Testis (tissue), 2 donors: ENCODE results near the gene OPALIN.

ENCODE experiments used
- POLR2A ChIP-seq: fragments of 450-650 bp; IDR thresholded peaks from one replicate; pipeline ENCODE4 v1.6.1; 2017; ENCODE audit warnings: antibody characterized with exemption, mild to moderate bottlenecking, moderate library complexity
- TF ChIP-seq, protein P1 (sequence below), 3 experiments: fragments of 450-650 bp in 2 of 3; fragments of 200-600 bp in 1 of 3; sonication (generic) in 1 of 3; IDR thresholded peaks; one replicate each; pipeline ENCODE4 v1.5.1; 2016 to 2019; ENCODE audit warnings: antibody characterized with exemption in 3 of 3, mild to moderate bottlenecking in 2 of 3, moderate library complexity in 1 of 3

DNA sequence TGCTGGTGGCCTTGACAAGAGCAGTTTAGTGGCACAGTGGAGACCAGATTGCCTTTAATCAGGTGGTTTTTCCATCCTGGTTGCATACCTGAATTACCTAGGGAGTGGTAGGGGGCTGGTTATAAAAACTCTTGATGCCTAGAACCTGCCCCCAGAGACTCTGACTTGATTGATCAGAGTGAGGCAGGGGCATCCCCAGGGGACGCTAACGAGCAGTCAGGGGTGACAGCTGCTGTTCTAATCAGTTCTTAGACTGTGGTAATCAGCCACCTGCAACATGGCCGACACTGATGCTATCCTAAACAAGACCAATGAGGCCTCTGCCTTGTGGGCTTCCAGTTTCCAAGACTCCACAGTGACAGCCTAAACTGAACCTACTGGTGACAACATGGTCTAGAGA, 2.0 kb upstream of the OPALIN start:
- TF ChIP-seq, protein P1, sequence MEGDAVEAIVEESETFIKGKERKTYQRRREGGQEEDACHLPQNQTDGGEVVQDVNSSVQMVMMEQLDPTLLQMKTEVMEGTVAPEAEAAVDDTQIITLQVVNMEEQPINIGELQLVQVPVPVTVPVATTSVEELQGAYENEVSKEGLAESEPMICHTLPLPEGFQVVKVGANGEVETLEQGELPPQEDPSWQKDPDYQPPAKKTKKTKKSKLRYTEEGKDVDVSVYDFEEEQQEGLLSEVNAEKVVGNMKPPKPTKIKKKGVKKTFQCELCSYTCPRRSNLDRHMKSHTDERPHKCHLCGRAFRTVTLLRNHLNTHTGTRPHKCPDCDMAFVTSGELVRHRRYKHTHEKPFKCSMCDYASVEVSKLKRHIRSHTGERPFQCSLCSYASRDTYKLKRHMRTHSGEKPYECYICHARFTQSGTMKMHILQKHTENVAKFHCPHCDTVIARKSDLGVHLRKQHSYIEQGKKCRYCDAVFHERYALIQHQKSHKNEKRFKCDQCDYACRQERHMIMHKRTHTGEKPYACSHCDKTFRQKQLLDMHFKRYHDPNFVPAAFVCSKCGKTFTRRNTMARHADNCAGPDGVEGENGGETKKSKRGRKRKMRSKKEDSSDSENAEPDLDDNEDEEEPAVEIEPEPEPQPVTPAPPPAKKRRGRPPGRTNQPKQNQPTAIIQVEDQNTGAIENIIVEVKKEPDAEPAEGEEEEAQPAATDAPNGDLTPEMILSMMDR (IDR thresholded peaks at IDR 0.05), result no peak
- no peak for TF ChIP-seq POLR2A
